GM23338 (cell line): Measurements from ENCODE around the gene WNK2. TPM values are rescaled to one million over a fixed set of nuclear protein-coding genes. Genes with fewer than 3 reads are reported as not detected.

Source experiments
- ATAC-seq: fragments of 200-7000 bp; cut with Tn5 transposase; 3 replicates; pipeline ENCODE4 v1.9.1; 2020
- DNase-seq: peaks from one replicate; pipeline ENCODE4 v3.0.0-alpha.2; 2015; ENCODE audit warnings: low spot score
- H2AFZ ChIP-seq: fragments of 200-600 bp; sonication (generic); 2 replicates; pipeline ENCODE4 v1.8.0; 2016; ENCODE audit warnings: antibody characterized with exemption, mild to moderate bottlenecking, moderate library complexity
- H3F3A ChIP-seq: fragments of 200-600 bp; sonication (generic); replicated peaks from 2 replicates; pipeline ENCODE4 v1.8.0; 2017; ENCODE audit warnings: antibody characterized with exemption, mixed run types, low read depth
- H3K27ac ChIP-seq: fragments of 200-600 bp; sonication (generic); 2 replicates; pipeline ENCODE4 v1.6.1; 2016; ENCODE audit warnings: low read depth
- H3K27me3 ChIP-seq: fragments of 200-600 bp; sonication (generic); 2 replicates; pipeline ENCODE4 v1.8.0; 2016; ENCODE audit warnings: mild to moderate bottlenecking, mixed run types, moderate library complexity; ENCODE audit not compliant: insufficient read depth
- H3K36me3 ChIP-seq: fragments of 200-600 bp; sonication (generic); 2 replicates; pipeline ENCODE4 v1.8.0; 2016; ENCODE audit warnings: mild to moderate bottlenecking; ENCODE audit not compliant: insufficient read depth
- H3K4me1 ChIP-seq: fragments of 200-600 bp; sonication (generic); 2 replicates; pipeline ENCODE4 v1.8.0; 2016; ENCODE audit warnings: mild to moderate bottlenecking, moderate library complexity; ENCODE audit not compliant: insufficient read depth
- H3K4me2 ChIP-seq: fragments of 200-600 bp; sonication (generic); 2 replicates; pipeline ENCODE4 v1.7.1; 2017; ENCODE audit warnings: mixed run types
- H3K4me3 ChIP-seq: fragments of 200-600 bp; sonication (generic); 2 replicates; pipeline ENCODE4 v1.6.1; 2016; ENCODE audit warnings: mixed run types
- H3K79me2 ChIP-seq: fragments of 200-600 bp; sonication (generic); replicated peaks from 2 replicates; pipeline ENCODE4 v1.8.0; 2017; ENCODE audit warnings: mild to moderate bottlenecking; ENCODE audit not compliant: insufficient read depth
- H3K9me2 ChIP-seq: fragments of 200-600 bp; sonication (generic); 2 replicates; pipeline ENCODE4 v1.8.0; 2017; ENCODE audit not compliant: insufficient read depth
- H4K20me1 ChIP-seq: fragments of 200-600 bp; sonication (generic); replicated peaks from 2 replicates; pipeline ENCODE4 v1.8.0; 2017; ENCODE audit warnings: mild to moderate bottlenecking; ENCODE audit not compliant: insufficient read depth
- H3K27ac Mint-ChIP-seq: 2 replicates; pipeline ENCODE4 v1.8.0; 2020; ENCODE audit warnings: inconsistent platforms, mild to moderate bottlenecking, moderate library complexity, mixed read lengths
- H3K27me3 Mint-ChIP-seq: 3 replicates; pipeline ENCODE4 v1.8.0; 2022; ENCODE audit warnings: low read depth, mild to moderate bottlenecking, moderate library complexity, mixed read lengths, inconsistent platforms; ENCODE audit not compliant: insufficient read depth, poor library complexity
- H3K36me3 Mint-ChIP-seq: 3 replicates; pipeline ENCODE4 v1.8.0; 2021; ENCODE audit warnings: low read depth, mild to moderate bottlenecking, inconsistent platforms, moderate library complexity, mixed read lengths
- H3K4me1 Mint-ChIP-seq: 3 replicates; pipeline ENCODE4 v1.8.0; 2020; ENCODE audit warnings: mild to moderate bottlenecking, inconsistent platforms, mixed read lengths
- H3K4me3 Mint-ChIP-seq: 3 replicates; pipeline ENCODE4 v1.8.0; 2021; ENCODE audit warnings: moderate library complexity, mild to moderate bottlenecking, inconsistent platforms, mixed read lengths
- H3K9me3 Mint-ChIP-seq: 3 replicates; pipeline ENCODE4 v1.8.0; 2020; ENCODE audit warnings: moderate library complexity, mild to moderate bottlenecking, inconsistent platforms, mixed read lengths
- CREB1 ChIP-seq: fragments of 250-450 bp; sonication (Bioruptor Pico); IDR thresholded peaks from 2 replicates; pipeline ENCODE4 v1.5.0; 2020; ENCODE audit warnings: low read depth, mild to moderate bottlenecking, moderate library complexity
- EZH2 ChIP-seq: fragments of 200-600 bp; sonication (generic); IDR thresholded peaks from one replicate; pipeline ENCODE4 v1.8.0; 2017; ENCODE audit warnings: antibody characterized with exemption, mild to moderate bottlenecking, low read depth; ENCODE audit not compliant: unreplicated experiment
- EZH2phosphoT487 ChIP-seq: fragments of 200-600 bp; sonication (generic); IDR thresholded peaks from one replicate; pipeline ENCODE4 v1.8.1; 2018; ENCODE audit warnings: antibody characterized with exemption; ENCODE audit not compliant: unreplicated experiment
- JUNB ChIP-seq: IDR thresholded peaks from one replicate; pipeline ENCODE4 v1.6.1; 2016; ENCODE audit warnings: antibody characterized with exemption; ENCODE audit not compliant: unreplicated experiment
- NANOG ChIP-seq: IDR thresholded peaks from 2 replicates; pipeline ENCODE4 v1.6.1; 2016; ENCODE audit warnings: antibody characterized with exemption, borderline replicate concordance
- POLR2AphosphoS5 ChIP-seq: IDR thresholded peaks from 2 replicates; pipeline ENCODE4 v1.6.1; 2016; ENCODE audit warnings: antibody characterized with exemption, low read depth
- STAT1 ChIP-seq: IDR thresholded peaks from one replicate; pipeline ENCODE4 v1.6.1; 2016; ENCODE audit warnings: antibody characterized with exemption; ENCODE audit not compliant: unreplicated experiment
- ZNF114 ChIP-seq: fragments of 250-450 bp; sonication (Bioruptor Pico); IDR thresholded peaks from 2 replicates; pipeline ENCODE4 v1.5.0; 2020; ENCODE audit warnings: mild to moderate bottlenecking, moderate library complexity
- ZNF331 ChIP-seq: fragments of 250-450 bp; sonication (Bioruptor Pico); IDR thresholded peaks from 2 replicates; pipeline ENCODE4 v1.5.0; 2020; ENCODE audit warnings: low read depth, mild to moderate bottlenecking, moderate library complexity
- polyA plus RNA-seq: library from polyadenylated mRNA; unstranded; fragments of >200 nt; fragmentation: Nextera tagmentation; extraction: Ambion mirVana; gene quantifications from 2 replicates; pipeline ENCODE4 v1.2.1, GENCODE V29; 2016
- total RNA-seq: library from RNA; depleted of rRNA; stranded (reverse); fragments of >200 nt; shearing (Covaris generic); gene quantifications from 2 replicates; pipeline ENCODE4 v1.2.3, GENCODE V29; 2014
- TF ChIP-seq, protein P1 (sequence below): IDR thresholded peaks from 2 replicates; pipeline ENCODE4 v1.6.1; 2016; ENCODE audit warnings: antibody characterized with exemption
- TF ChIP-seq, protein P2 (sequence below), 2 experiments: fragments of 200-600 bp in 1 of 2; sonication (generic) in 1 of 2; conservative IDR thresholded peaks; 2 replicates each; pipeline versions ENCODE4 v1.5.1 to v1.6.1; 2016 to 2017; ENCODE audit warnings: antibody characterized with exemption in 2 of 2, low read depth in 2 of 2, mild to moderate bottlenecking in 2 of 2, moderate library complexity in 1 of 2
- TF ChIP-seq, protein P3 (sequence below): fragments of 250-450 bp; sonication (Bioruptor Pico); IDR thresholded peaks from 2 replicates; pipeline ENCODE4 v1.5.0; 2020; ENCODE audit warnings: mild to moderate bottlenecking, moderate library complexity
- TF ChIP-seq, protein P4 (sequence below): IDR thresholded peaks from one replicate; pipeline ENCODE4 v1.6.1; 2018; ENCODE audit warnings: antibody characterized with exemption; ENCODE audit not compliant: unreplicated experiment

WNK2 gene
- total and polyA plus RNA-seq, 2 experiments from 2014 or later: 56.4 to 102 TPM

DNA sequence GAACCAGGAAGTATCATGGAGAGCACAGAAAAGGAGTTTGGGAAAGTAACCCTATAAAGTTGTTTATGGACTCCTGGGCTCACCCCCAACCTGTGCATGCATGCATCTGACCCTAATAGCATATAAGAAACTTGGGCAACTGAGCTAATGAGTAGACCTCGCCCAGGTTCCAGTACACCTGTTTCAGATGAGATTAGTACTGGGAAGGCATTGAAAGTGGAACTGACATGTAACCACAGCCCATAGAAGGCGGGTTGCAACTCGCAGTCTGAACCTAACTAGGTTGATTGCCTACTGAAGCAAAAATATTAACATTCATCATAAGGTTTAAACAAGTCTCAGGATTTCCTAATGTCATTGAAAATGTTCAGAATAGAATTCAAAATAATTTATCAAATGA, 87.0 kb downstream of the WNK2 start:
- H3K36me3 Mint-ChIP-seq: peaks cover 31% of the 10 kb centered on the region
- Histone ChIP-seq H3K27me3 (no peaks in the 10 kb centered on the region), H3K36me3 (no peaks in the 10 kb centered on the region), H3K4me2 (no peak overlapping the region), H3F3A (no peaks in the 10 kb centered on the region), H3K79me2 (no peaks in the 10 kb centered on the region), H3K9me2 (no peaks in the 10 kb centered on the region), H3K27ac (no peak overlapping the region), H3K4me1 (no peaks in the 10 kb centered on the region), H4K20me1 (no peaks in the 10 kb centered on the region), H3K4me3 (no peak overlapping the region), H2AFZ (no peak overlapping the region)
- no peak for DNase-seq
- H3K4me3 Mint-ChIP-seq: no peak overlapping the region
- no peak overlapping the region for H3K27ac Mint-ChIP-seq
- no peak for ATAC-seq
- H3K27me3 Mint-ChIP-seq: peaks cover 5% of the 10 kb centered on the region
- TF ChIP-seq EZH2phosphoT487: no peak
- TF ChIP-seq ZNF114: no peak
- TF ChIP-seq CREB1 (CRISPR knock-in tag): no peak
- no peak for TF ChIP-seq ZNF331 (CRISPR knock-in tag)
- TF ChIP-seq, protein P1, sequence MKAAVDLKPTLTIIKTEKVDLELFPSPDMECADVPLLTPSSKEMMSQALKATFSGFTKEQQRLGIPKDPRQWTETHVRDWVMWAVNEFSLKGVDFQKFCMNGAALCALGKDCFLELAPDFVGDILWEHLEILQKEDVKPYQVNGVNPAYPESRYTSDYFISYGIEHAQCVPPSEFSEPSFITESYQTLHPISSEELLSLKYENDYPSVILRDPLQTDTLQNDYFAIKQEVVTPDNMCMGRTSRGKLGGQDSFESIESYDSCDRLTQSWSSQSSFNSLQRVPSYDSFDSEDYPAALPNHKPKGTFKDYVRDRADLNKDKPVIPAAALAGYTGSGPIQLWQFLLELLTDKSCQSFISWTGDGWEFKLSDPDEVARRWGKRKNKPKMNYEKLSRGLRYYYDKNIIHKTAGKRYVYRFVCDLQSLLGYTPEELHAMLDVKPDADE: no peak
- TF ChIP-seq POLR2AphosphoS5: no peak
- TF ChIP-seq JUNB: no peak
- TF ChIP-seq, protein P2, sequence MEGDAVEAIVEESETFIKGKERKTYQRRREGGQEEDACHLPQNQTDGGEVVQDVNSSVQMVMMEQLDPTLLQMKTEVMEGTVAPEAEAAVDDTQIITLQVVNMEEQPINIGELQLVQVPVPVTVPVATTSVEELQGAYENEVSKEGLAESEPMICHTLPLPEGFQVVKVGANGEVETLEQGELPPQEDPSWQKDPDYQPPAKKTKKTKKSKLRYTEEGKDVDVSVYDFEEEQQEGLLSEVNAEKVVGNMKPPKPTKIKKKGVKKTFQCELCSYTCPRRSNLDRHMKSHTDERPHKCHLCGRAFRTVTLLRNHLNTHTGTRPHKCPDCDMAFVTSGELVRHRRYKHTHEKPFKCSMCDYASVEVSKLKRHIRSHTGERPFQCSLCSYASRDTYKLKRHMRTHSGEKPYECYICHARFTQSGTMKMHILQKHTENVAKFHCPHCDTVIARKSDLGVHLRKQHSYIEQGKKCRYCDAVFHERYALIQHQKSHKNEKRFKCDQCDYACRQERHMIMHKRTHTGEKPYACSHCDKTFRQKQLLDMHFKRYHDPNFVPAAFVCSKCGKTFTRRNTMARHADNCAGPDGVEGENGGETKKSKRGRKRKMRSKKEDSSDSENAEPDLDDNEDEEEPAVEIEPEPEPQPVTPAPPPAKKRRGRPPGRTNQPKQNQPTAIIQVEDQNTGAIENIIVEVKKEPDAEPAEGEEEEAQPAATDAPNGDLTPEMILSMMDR (conservative IDR thresholded peaks at IDR 0.05; ENCODE audit: low read depth in 2 of 2): no peak
- TF ChIP-seq NANOG: no peak
- TF ChIP-seq, protein P3, sequence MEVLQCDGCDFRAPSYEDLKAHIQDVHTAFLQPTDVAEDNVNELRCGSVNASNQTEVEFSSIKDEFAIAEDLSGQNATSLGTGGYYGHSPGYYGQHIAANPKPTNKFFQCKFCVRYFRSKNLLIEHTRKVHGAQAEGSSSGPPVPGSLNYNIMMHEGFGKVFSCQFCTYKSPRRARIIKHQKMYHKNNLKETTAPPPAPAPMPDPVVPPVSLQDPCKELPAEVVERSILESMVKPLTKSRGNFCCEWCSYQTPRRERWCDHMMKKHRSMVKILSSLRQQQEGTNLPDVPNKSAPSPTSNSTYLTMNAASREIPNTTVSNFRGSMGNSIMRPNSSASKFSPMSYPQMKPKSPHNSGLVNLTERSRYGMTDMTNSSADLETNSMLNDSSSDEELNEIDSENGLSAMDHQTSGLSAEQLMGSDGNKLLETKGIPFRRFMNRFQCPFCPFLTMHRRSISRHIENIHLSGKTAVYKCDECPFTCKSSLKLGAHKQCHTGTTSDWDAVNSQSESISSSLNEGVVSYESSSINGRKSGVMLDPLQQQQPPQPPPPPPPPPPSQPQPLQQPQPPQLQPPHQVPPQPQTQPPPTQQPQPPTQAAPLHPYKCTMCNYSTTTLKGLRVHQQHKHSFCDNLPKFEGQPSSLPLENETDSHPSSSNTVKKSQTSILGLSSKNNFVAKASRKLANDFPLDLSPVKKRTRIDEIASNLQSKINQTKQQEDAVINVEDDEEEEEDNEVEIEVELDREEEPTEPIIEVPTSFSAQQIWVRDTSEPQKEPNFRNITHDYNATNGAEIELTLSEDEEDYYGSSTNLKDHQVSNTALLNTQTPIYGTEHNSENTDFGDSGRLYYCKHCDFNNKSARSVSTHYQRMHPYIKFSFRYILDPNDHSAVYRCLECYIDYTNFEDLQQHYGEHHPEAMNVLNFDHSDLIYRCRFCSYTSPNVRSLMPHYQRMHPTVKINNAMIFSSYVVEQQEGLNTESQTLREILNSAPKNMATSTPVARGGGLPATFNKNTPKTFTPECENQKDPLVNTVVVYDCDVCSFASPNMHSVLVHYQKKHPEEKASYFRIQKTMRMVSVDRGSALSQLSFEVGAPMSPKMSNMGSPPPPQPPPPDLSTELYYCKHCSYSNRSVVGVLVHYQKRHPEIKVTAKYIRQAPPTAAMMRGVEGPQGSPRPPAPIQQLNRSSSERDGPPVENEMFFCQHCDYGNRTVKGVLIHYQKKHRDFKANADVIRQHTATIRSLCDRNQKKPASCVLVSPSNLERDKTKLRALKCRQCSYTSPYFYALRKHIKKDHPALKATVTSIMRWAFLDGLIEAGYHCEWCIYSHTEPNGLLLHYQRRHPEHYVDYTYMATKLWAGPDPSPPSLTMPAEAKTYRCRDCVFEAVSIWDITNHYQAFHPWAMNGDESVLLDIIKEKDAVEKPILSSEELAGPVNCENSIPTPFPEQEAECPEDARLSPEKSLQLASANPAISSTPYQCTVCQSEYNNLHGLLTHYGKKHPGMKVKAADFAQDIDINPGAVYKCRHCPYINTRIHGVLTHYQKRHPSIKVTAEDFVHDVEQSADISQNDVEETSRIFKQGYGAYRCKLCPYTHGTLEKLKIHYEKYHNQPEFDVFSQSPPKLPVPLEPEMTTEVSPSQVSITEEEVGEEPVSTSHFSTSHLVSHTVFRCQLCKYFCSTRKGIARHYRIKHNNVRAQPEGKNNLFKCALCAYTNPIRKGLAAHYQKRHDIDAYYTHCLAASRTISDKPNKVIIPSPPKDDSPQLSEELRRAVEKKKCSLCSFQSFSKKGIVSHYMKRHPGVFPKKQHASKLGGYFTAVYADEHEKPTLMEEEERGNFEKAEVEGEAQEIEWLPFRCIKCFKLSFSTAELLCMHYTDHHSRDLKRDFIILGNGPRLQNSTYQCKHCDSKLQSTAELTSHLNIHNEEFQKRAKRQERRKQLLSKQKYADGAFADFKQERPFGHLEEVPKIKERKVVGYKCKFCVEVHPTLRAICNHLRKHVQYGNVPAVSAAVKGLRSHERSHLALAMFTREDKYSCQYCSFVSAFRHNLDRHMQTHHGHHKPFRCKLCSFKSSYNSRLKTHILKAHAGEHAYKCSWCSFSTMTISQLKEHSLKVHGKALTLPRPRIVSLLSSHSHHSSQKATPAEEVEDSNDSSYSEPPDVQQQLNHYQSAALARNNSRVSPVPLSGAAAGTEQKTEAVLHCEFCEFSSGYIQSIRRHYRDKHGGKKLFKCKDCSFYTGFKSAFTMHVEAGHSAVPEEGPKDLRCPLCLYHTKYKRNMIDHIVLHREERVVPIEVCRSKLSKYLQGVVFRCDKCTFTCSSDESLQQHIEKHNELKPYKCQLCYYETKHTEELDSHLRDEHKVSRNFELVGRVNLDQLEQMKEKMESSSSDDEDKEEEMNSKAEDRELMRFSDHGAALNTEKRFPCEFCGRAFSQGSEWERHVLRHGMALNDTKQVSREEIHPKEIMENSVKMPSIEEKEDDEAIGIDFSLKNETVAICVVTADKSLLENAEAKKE (CRISPR knock-in tag): no peak
- TF ChIP-seq STAT1: no peak
- TF ChIP-seq, protein P4, sequence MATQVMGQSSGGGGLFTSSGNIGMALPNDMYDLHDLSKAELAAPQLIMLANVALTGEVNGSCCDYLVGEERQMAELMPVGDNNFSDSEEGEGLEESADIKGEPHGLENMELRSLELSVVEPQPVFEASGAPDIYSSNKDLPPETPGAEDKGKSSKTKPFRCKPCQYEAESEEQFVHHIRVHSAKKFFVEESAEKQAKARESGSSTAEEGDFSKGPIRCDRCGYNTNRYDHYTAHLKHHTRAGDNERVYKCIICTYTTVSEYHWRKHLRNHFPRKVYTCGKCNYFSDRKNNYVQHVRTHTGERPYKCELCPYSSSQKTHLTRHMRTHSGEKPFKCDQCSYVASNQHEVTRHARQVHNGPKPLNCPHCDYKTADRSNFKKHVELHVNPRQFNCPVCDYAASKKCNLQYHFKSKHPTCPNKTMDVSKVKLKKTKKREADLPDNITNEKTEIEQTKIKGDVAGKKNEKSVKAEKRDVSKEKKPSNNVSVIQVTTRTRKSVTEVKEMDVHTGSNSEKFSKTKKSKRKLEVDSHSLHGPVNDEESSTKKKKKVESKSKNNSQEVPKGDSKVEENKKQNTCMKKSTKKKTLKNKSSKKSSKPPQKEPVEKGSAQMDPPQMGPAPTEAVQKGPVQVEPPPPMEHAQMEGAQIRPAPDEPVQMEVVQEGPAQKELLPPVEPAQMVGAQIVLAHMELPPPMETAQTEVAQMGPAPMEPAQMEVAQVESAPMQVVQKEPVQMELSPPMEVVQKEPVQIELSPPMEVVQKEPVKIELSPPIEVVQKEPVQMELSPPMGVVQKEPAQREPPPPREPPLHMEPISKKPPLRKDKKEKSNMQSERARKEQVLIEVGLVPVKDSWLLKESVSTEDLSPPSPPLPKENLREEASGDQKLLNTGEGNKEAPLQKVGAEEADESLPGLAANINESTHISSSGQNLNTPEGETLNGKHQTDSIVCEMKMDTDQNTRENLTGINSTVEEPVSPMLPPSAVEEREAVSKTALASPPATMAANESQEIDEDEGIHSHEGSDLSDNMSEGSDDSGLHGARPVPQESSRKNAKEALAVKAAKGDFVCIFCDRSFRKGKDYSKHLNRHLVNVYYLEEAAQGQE: no peak
- no peak for TF ChIP-seq EZH2
- no peaks in the 10 kb centered on the region; the same call in 2 of the 3 replicates for H3K9me3 Mint-ChIP-seq
- H3K4me1 Mint-ChIP-seq: no peaks in the 10 kb centered on the region
